ENCODE measurements around the gene HOXC10. TPM values are rescaled to one million over a fixed set of nuclear protein-coding genes. Genes with fewer than 3 reads are reported as not detected.

Gene HOXC10
- total and polyA plus RNA-seq, 8 donors = not detected

- TF ChIP-seq POLR2AphosphoS5 (IDR thresholded peaks at IDR 0.05) (no peak), EP300 (IDR thresholded peaks at IDR 0.05) (no peak), POLR2A (IDR thresholded peaks at IDR 0.05) (no peak)
- TF ChIP-seq, protein P1, sequence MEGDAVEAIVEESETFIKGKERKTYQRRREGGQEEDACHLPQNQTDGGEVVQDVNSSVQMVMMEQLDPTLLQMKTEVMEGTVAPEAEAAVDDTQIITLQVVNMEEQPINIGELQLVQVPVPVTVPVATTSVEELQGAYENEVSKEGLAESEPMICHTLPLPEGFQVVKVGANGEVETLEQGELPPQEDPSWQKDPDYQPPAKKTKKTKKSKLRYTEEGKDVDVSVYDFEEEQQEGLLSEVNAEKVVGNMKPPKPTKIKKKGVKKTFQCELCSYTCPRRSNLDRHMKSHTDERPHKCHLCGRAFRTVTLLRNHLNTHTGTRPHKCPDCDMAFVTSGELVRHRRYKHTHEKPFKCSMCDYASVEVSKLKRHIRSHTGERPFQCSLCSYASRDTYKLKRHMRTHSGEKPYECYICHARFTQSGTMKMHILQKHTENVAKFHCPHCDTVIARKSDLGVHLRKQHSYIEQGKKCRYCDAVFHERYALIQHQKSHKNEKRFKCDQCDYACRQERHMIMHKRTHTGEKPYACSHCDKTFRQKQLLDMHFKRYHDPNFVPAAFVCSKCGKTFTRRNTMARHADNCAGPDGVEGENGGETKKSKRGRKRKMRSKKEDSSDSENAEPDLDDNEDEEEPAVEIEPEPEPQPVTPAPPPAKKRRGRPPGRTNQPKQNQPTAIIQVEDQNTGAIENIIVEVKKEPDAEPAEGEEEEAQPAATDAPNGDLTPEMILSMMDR (IDR thresholded peaks at IDR 0.05) = no peak
- Histone ChIP-seq H3K27ac (no peak overlapping the region), H3K4me3 (no peak overlapping the region), H3K4me1 (peaks cover 0 to 21% (median 11%) of the 10 kb centered on the region in 4 donors), H3K9me3 (no peaks in the 10 kb centered on the region), H3K27me3 (peaks cover 3 to 100% (median 98%) of the 10 kb centered on the region in 3 donors), H3K36me3 (no peaks in the 10 kb centered on the region)
- intact Hi-C loops (cut with DNase I; ENCODE audit: low total_unique reads) = loop anchor here (5.0 kb wide), 1 partner anchor 167 kb away; no protein-coding TSS in a partner anchor
- no peak for DNase-seq
- 24 to 33% (median 27%) methylated on average over 7 of the region's 7 CpGs for WGBS, 5 donors
These were observed 40.8 kb downstream of the HOXC10 start for GRCh38 chr12:54025499-54026405.

GRCh38 chr12:54026640-54027441 is 41.9 kb downstream of the HOXC10 start:
- no peak for TF ChIP-seq POLR2A (IDR thresholded peaks at IDR 0.05)
- TF ChIP-seq, protein P1 (IDR thresholded peaks at IDR 0.05) = no peak
- no peak for TF ChIP-seq POLR2AphosphoS5 (IDR thresholded peaks at IDR 0.05)
- no peak for TF ChIP-seq EP300 (IDR thresholded peaks at IDR 0.05)
- WGBS, 5 donors = 19 to 26% (median 21%) methylated on average over 22 of the region's 22 CpGs
- Histone ChIP-seq H3K4me1 (peaks cover 0 to 21% (median 11%) of the 10 kb centered on the region in 4 donors), H3K27me3 (peaks cover 3 to 100% (median 98%) of the 10 kb centered on the region in 3 donors), H3K36me3 (no peaks in the 10 kb centered on the region), H3K9me3 (no peaks in the 10 kb centered on the region), H3K27ac (no peak overlapping the region), H3K4me3 (no peak overlapping the region)
- intact Hi-C loops (cut with DNase I; ENCODE audit: low total_unique reads) = loop anchor here (5.0 kb wide), 1 partner anchor 165 kb away; no protein-coding TSS in a partner anchor
- DNase-seq = no peak

DNA sequence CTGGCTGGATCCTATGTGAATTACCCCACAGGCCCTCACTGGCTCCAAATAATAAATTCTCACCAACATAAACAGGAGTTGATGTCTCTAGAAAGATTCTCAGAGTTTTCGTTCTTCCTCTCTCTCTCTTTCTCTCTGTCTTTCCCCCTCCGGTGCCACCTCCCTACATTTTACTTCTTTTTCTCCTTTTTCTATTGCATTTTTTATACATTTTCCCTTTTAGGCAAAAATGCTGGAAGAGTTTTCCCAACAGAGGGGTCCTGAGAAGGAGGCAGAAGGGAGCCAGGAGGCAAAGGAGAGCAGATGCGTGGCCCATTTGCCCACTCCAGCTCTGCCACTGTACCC is 42.5 kb downstream of the HOXC10 start:
- no peaks in the 10 kb centered on the region for H3K36me3 ChIP-seq
- H3K27ac ChIP-seq = no peak overlapping the region
- intact Hi-C loops (cut with DNase I; ENCODE audit: low total_unique reads) = loop anchor here (5.0 kb wide), 1 partner anchor 165 kb away; no protein-coding TSS in a partner anchor
- WGBS, 5 donors = 36 to 69% (median 57%) methylated on average over 3 of the region's 3 CpGs
- peaks cover 3 to 100% (median 97%) of the 10 kb centered on the region in 3 donors for H3K27me3 ChIP-seq
- H3K4me3 ChIP-seq = no peak overlapping the region
- no peak for TF ChIP-seq EP300 (IDR thresholded peaks at IDR 0.05)
- TF ChIP-seq, protein P1 (IDR thresholded peaks at IDR 0.05) = no peak
- no peak for TF ChIP-seq POLR2A (IDR thresholded peaks at IDR 0.05)
- no peak for TF ChIP-seq POLR2AphosphoS5 (IDR thresholded peaks at IDR 0.05)
- DNase-seq = no peak
- H3K4me1 ChIP-seq = peaks cover 0 to 24% (median 11%) of the 10 kb centered on the region in 4 donors
- no peaks in the 10 kb centered on the region for H3K9me3 ChIP-seq
